Right atrium auricular region (tissue), 2 donors: ENCODE data around the gene NEK6. TPM values are rescaled to one million over a fixed set of nuclear protein-coding genes. Genes with fewer than 3 reads are reported as not detected.

ENCODE experiments used
- DNase-seq: peaks from one replicate; pipeline ENCODE4 v3.0.0-alpha.2; 2019; ENCODE audit warnings: low spot score
- H3K27ac ChIP-seq, 2 donors: fragments of 200-600 bp; sonication (generic); 1 replicate in 1 of 2; 2 replicates in 1 of 2; pipeline ENCODE4 v1.5.1; 2016 to 2019
- H3K27me3 ChIP-seq, 2 donors: fragments of 200-600 bp; sonication (generic); one replicate each; pipeline versions ENCODE4 v1.5.1 to v1.6.0; 2017 to 2019
- H3K36me3 ChIP-seq: fragments of 200-600 bp; sonication (generic); one replicate; pipeline ENCODE4 v1.5.1; 2016
- H3K4me1 ChIP-seq, 2 donors: fragments of 200-600 bp; sonication (generic); one replicate each; pipeline versions ENCODE4 v1.5.1 to v1.6.0; 2017 to 2019
- H3K4me3 ChIP-seq, 2 donors: fragments of 200-600 bp; sonication (generic); 1 replicate in 1 of 2; 2 replicates in 1 of 2; pipeline ENCODE4 v1.5.1; 2017 to 2019; ENCODE audit warnings: mild to moderate bottlenecking in 1 of 2, moderate library complexity in 1 of 2
- H3K9me3 ChIP-seq, 2 donors: fragments of 200-600 bp; sonication (generic); one replicate each; pipeline ENCODE4 v1.5.1; 2019
- CTCF ChIP-seq, 2 donors: fragments of 200-600 bp; sonication (generic); IDR thresholded peaks; one replicate each; pipeline ENCODE4 v1.5.1; 2019; ENCODE audit warnings: antibody characterized with exemption in 2 of 2
- total RNA-seq, 2 donors: library from RNA; depleted of rRNA; stranded (reverse); fragments of >200 nt; gene quantifications; one replicate each; pipeline ENCODE4 v1.1.0, GENCODE V29; 2016

Gene NEK6
- total RNA-seq, 2 donors from 2014 or later = 9.2 to 9.7 TPM

GRCh38 chr9:124263800-124264426 is 6.2 kb downstream of the NEK6 start:
- no peak overlapping the region for H3K4me3 ChIP-seq
- H3K36me3 ChIP-seq = no peaks in the 10 kb centered on the region
- no peak overlapping the region for H3K27ac ChIP-seq
- H3K4me1 ChIP-seq = peaks cover 0 to 79% of the 10 kb centered on the region in 2 donors
- H3K27me3 ChIP-seq = no peaks in the 10 kb centered on the region
- no peaks in the 10 kb centered on the region for H3K9me3 ChIP-seq
- no peak for DNase-seq
- no peak for TF ChIP-seq CTCF (IDR thresholded peaks at IDR 0.05)

- Histone ChIP-seq H3K27ac (no peak overlapping the region), H3K36me3 (no peaks in the 10 kb centered on the region), H3K4me3 (no peak overlapping the region), H3K27me3 (no peaks in the 10 kb centered on the region), H3K9me3 (no peaks in the 10 kb centered on the region), H3K4me1 (peaks cover 0 to 75% of the 10 kb centered on the region in 2 donors)
- TF ChIP-seq CTCF (IDR thresholded peaks at IDR 0.05) = no peak
- no peak for DNase-seq
These were observed 7.1 kb downstream of the NEK6 start for GRCh38 chr9:124264823-124265233.

GRCh38 chr9:124265551-124265950 is 7.8 kb downstream of the NEK6 start:
- Histone ChIP-seq H3K27ac (no peak overlapping the region), H3K36me3 (no peaks in the 10 kb centered on the region), H3K27me3 (no peaks in the 10 kb centered on the region), H3K4me3 (no peak overlapping the region), H3K4me1 (peaks cover 0 to 75% of the 10 kb centered on the region in 2 donors), H3K9me3 (no peaks in the 10 kb centered on the region)
- no peak for DNase-seq
- TF ChIP-seq CTCF (IDR thresholded peaks at IDR 0.05) = no peak

- no peak for TF ChIP-seq CTCF (IDR thresholded peaks at IDR 0.05)
- no peak overlapping the region for H3K27ac ChIP-seq
- H3K4me1 ChIP-seq = peaks cover 0 to 75% of the 10 kb centered on the region in 2 donors
- no peaks in the 10 kb centered on the region for H3K9me3 ChIP-seq
- H3K4me3 ChIP-seq = no peak overlapping the region
- no peaks in the 10 kb centered on the region for H3K27me3 ChIP-seq
- no peaks in the 10 kb centered on the region for H3K36me3 ChIP-seq
- no peak for DNase-seq
These were observed 8.5 kb downstream of the NEK6 start for GRCh38 chr9:124266139-124266825.

GRCh38 chr9:124266826-124267201 is 9.1 kb downstream of the NEK6 start:
- TF ChIP-seq CTCF (IDR thresholded peaks at IDR 0.05) = no peak
- Histone ChIP-seq H3K9me3 (no peaks in the 10 kb centered on the region), H3K27me3 (no peaks in the 10 kb centered on the region), H3K27ac (no peak overlapping the region), H3K4me3 (no peak overlapping the region), H3K4me1 (peaks cover 0 to 75% of the 10 kb centered on the region in 2 donors), H3K36me3 (no peaks in the 10 kb centered on the region)
- no peak for DNase-seq
